ENCODE data around the gene OS9.
A peak's percentile ranks its signal among the peaks of the same experiment; 100 is the strongest.
"Not testable (repeated sequence)": the region's sequence is repeated elsewhere in the genome, so short reads cannot be mapped to it uniquely, and the experiment has no call there.

The OS9 gene, protein sequence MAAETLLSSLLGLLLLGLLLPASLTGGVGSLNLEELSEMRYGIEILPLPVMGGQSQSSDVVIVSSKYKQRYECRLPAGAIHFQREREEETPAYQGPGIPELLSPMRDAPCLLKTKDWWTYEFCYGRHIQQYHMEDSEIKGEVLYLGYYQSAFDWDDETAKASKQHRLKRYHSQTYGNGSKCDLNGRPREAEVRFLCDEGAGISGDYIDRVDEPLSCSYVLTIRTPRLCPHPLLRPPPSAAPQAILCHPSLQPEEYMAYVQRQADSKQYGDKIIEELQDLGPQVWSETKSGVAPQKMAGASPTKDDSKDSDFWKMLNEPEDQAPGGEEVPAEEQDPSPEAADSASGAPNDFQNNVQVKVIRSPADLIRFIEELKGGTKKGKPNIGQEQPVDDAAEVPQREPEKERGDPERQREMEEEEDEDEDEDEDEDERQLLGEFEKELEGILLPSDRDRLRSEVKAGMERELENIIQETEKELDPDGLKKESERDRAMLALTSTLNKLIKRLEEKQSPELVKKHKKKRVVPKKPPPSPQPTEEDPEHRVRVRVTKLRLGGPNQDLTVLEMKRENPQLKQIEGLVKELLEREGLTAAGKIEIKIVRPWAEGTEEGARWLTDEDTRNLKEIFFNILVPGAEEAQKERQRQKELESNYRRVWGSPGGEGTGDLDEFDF

DNA sequence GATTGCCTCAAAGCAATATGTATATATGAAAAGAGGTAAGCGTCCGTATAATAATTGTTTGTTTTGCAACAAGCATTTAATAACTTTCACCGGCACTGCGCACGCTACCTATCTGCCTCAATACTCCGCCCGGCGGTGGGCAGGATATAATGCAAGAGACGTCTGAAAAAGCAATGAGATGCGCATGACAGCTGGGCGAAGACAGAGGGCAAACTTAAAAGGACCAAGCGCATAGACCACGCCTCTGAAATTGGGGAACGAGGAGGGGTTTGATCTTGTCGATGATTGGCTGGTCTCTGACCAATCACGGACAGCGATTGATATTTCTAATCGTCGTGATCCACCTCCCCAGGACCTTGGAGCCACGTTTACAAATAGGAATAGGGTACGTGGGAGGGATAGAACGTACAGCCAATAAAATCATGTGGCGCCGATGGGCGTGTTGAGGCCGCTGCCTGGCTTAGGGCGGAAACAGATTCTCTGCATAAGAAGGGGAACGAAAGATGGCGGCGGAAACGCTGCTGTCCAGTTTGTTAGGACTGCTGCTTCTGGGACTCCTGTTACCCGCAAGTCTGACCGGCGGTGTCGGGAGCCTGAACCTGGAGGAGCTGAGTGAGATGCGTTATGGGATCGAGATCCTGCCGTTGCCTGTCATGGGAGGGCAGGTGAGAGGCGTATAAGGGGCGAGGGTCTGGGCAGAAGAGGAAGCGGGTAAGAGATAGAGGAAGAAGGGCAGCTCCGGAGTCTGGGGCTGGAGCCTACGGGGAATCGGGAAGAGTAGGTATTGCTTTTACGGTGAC, at the start of gene OS9:
Gene OS9, plus strand, starts transcription at position 474 of the 800 bp plus-strand sequence. Its CDS starts 30 bp downstream, at position 504.
- DNase-seq: peak; percentile 83 to 87

DNA sequence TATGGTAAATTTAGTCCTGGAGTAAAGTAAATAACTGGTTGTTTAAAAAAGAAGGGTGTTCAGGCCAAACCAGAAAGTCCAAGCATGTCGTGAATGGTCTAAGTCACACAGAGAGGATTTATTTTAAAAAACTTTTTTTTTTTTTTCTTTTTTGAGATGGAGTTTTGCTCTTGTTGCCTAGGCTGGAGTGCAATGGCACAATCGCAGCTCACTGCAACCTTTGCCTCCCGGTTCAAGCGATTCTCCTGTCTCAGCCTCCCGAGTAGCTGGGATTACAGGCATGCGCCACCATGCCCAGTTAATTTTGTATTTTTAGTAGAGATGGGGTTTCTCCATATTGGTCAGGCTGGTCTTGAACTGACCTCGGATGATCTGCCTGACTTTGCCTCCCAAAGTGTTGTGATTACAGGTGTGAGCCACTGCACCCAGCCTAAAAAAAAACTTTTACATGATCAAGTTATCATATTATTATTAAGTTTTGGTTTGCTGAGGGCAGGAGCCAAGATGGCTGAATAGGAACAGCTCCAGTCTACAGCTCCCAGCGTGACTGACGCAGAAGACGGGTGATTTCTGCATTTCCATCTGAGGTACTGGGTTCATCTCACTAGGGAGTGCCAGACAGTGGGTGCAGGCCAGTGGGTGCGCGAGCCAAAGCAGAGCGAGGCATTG, 47.8 kb upstream of the OS9 start:
- DNase-seq: not testable (repeated sequence)

DNA sequence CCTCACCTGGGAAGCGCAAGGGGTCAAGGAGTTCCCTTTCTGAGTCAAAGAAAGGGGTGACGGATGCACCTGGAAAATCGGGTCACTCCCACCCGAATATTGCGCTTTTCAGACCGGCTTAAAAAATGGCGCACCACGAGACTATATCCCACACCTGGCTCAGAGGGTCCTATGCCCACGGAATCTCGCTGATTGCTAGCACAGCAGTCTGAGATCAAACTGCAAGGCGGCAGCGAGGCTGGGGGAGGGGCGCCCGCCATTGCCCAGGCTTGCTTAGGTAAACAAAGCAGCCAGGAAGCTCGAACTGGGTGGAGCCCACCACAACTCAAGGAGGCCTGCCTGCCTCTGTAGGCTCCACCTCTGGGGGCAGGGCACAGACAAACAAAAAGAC, 47.3 kb upstream of the OS9 start:
- not testable (repeated sequence) for DNase-seq

DNA sequence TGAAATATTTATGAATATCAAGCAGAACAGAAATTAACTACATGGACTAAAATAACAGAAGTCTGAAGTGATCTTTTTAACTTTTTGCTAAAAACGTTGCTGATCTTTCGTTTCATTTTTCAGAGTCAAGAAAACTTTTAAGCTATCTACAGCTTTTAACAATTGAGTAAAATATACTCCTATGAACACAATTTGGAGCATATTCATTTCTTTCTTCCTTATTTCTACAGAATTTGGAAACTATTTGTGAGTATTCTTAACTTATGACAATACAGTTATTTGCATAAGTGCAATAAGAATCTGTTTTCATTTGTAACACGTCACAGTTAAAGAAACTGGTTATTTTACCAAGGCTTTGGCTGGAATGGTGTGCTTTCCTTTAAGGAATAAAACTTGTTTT, 39.9 kb upstream of the OS9 start:
- DNase-seq: no peak

DNA sequence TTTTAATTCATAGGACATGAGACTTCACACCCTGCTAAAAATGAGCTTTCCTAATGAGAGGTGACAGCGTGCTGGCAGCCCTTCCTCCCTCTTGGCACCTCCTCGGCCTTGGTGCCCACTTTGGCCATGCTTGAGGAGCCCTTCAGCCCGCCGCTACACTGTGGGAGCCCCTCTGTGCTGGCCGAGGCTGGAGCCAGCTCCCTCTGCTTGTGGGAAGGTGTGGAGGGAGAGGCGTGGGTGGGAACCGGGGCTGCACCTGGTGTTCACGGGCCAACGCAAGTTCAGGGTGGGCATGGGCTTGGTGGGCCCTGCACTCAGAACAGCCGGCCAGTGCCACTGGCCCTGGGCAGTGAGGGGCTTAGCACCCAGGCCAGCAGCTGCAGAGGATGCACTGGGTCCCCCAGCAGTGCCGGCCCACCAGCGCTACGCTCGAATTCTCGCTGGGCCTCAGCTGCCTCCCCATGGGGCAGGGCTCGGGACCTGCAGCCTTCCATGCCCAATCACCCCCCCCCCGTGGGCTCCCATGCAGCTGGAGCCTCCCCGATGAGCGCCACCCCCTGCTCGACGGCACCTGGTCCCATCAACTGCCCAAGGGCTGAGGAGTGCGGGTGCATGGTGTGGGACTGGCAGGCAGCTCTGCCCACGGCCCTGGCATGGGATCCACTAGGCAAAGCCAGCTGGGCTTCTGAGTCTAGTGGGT, 38.2 kb upstream of the OS9 start:
- no peak for DNase-seq

DNA sequence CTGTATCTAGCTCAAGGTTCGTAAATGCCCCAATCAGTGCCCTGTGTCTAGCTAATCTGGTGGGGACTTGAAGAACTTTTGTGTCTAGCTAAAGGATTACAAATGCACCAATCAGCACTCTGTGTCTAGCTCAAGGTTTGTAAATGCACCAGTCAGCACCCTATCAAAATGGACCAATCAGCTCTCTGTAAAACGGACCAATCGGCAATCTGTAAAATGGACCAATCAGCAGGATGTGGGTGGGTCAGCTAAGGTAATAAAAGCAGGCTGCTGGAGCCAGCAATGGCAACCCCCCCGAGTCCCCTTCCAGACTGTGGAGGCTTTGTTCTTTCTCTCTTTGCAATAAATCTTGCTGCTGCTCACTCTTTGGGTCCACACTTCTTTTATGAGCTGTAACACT, 37.5 kb upstream of the OS9 start:
- not testable (repeated sequence) for DNase-seq

DNA sequence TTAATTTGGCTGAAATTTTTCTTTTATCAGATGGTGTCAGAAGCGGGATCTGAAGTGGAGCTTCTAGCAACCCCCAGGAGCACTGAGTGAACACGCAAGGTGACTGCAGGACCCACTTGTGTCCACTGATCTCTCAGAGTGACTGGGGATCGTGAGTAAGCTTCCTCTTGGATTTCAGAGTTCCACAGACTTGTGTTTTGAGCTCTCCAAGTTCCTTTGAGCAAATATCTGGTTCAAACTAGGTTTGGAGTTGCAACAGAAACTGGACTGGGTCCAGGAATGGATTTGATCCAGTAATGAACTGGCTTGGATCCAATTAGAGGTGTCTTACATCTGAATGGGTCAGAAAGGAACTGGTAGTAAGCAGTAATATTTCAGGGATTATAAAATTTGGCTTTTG, 36.2 kb upstream of the OS9 start:
- no peak for DNase-seq

DNA sequence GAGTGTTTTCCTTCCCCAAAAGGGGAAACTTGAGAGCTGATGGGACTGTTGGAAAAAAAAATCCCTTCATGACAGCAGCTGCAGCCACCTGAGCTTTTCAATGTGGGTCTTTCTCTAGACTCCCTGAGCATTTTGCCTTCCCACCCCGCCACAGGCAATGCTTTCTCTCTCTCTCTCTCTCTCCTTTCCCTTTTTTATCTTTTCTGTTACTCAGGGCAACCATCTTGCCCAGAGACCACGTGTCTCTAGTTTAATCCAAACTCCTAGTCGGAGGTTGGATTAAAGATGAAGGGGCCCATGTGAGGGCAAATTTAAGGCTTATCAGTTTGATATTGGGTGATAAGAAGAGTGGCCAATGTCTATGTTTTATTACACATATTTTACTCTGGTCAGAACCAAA, 35.0 kb upstream of the OS9 start:
- DNase-seq: no peak

DNA sequence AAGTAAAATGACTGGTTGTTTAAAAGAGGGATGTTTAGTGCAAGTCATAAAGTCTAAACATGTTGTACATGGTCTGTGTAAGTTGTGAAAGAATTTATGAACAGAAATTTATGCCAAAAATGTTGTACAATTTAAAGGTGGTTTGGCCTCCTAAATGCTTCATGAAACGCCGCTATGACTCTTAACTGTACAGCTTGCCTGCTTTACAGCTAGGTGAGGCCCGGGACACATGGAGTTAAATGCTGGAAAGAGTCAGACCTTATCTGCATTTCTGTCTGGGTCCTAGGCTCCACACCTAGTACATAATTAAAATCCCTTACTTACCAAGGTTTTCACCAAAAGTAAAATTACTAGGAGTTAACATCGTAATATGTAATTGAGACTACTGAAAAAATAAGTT, 32.6 kb upstream of the OS9 start:
- no peak for DNase-seq

DNA sequence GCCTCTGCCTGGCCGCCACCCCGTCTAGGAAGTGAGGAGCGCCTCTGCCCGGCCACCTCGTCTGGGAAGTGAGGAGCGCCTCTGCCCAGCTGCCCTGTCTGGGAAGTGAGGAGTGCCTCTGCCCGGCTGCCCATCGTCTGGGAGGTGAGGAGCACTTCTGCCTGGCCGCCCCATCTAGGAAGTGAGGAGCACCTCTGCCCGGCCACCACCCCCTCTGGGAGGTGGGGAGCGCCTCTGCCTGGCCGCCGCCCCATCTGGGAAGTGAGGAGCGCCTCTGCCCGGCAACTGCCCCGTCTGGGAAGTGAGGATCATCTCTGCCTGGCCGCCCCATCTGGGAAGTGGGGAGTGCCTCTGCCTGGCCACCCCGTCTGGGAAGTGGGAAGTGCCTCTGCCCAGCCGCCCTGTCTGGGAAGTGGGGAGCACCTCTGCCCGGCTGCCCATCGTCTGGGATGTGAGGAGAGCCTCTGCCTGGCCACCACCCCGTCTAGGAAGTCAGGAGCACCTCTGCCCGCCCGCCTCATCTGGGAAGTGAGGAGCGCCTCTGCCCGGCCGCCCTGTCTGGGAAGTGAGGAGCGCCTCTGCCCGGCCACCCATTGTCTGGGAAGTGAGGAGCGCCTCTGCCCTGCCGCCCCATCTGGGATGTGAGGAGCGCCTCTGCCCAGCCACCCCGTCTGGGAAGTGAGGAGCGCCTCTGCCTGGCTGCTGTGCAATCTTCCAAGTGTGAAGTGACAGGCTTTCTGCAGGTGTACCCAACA, 28.7 kb upstream of the OS9 start:
- DNase-seq: not testable (repeated sequence)

DNA sequence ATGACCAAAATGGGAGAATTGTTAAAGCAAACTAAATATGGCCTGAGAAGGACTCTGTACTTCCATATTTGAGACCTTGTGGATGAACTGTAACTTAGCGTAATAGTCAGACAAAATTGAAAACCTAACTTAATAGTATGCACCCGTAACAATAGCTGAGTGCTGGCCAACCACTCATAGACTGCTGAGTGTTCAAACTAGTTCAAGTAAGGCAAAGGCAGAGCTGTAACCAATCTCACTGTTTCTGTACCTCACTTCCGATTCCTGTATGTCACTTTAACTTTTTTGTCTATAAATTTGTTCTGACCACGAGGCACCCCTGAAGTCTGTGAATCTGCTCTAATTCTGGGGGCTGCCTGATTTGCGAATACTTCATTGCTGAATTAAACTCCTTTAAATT, 27.0 kb upstream of the OS9 start:
- no peak for DNase-seq

DNA sequence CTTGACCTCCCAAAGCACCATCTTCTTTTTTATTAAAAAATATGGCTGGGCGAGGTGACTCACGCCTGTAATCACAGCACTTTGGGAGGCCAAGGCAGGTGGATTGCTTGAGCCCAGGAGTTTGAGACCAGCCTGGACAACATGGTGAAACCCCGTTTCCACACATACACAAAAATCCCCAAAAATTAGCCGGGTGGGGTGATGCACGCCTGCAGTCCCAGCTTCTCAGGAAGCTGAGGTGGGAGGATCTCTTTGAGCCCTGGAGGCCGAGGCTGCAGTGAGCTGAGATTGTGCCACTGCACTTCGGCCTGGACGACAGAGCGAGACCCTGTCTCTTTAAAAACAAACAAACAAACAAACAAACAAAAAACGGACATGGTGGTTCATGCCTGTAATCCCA, 24.2 kb upstream of the OS9 start:
- DNase-seq: not testable (repeated sequence)

DNA sequence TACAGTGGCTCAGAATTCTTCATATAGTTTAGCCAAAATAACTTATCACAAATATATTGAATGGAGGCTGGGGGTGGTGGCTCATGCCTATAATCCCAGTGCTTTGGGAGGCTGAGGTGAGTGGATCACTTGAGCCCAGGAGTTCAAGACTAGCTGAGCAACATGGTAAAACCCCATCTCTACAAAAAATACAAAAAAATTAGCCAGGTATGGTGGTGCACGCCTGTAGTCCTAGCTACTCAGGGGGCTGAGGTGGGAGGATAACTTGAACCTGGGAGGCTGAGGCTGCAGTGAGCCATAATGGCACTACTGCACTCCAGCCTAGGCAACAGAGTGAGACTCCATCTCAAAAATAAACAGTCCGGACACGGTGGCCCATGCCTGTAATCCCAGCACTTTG, 22.1 kb upstream of the OS9 start:
- not testable (repeated sequence) for DNase-seq

DNA sequence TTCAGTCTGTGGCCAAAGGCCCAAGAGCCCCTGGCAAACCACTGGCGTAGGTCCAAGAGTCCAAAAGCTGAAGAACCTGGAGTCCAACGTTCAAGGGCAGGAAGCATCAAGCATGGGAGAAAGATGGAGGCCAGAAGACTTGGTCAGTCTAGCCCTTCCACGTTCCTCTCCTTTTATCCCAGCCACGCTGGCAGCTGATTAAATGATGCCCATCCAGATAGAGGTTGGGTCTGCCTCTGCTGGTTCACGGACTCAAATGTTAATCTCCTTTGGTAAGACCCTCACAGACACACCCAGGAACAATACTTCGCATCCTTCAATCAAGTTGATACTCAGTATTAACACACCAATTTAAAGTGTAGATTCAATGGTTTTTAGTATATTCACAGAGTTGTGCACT, 21.1 kb upstream of the OS9 start:
- DNase-seq: no peak

DNA sequence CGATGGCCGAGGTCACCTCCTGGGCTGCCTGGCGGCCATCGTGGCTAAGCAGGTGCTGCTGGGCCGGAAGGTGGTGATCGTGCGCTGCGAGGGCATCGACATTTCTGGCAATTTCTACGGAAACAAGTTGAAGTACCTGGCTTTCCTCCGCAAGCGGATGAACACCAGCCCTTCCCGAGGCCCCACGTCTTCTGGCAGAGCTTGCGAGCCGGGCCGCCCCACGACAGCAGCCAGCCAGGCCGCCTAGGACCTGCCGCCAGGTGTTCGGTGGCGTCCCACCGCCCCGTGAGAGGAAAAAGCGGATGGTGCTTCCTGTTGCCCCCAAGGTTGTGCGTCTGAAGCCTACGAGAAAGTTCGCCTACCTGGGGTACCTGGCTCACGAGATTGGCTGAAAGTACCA, 19.2 kb upstream of the OS9 start:
- no peak for DNase-seq

DNA sequence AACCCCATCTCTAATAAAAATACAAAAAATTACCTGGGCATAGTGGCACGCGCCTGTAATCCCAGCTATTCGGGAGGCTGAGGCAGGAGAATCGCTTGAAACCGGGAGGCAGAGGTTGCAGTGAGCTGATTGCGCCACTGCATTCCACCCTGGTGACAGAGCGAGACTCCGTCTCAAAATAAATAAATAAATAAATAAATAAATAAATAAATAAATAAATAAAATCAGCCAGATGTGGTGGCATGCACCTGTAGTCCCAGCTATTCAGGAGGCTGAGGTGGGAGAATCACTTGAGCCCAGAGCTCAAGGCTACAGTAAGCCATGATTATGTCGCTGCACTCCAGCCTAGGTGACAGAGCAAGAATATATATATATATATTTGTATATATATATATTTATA, 16.0 kb upstream of the OS9 start:
- DNase-seq: not testable (repeated sequence)

DNA sequence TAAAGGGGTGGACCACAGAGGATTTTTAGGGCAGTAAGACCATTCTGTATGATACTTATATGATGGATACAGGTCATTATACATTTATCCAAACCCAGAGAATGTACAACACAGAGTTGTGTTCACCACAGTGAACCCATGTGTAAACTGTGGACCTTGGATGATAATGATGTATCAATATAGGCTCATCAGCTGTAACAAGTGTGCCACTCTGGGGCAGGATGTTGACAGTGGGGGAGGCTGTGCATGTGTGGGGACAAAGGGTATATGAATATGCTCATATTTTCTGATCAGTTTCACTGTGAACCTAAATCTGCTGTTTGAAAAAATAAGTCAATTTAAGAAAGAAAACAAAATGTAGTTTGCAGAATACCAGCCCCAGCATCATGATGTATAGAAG, 14.2 kb upstream of the OS9 start:
- no peak for DNase-seq

DNA sequence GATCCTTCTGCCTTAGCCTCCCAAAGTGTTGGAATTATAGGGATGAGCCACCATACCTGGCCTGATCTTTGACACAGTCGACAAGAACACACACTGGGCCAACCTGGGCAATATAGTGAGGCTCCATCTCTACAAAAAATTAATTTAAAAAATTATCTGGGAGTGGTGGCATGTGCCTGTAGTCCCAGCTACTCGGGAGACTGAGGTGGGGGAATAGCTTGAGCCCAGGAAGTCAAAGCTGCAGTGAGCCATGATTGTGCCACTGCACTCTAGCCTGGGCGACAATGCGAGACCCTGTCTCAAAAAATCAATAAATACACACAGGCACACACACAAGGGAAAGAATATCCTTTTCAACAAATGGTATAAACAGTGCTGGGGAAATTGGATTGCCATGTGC, 6.1 kb upstream of the OS9 start:
- no peak for DNase-seq

DNA sequence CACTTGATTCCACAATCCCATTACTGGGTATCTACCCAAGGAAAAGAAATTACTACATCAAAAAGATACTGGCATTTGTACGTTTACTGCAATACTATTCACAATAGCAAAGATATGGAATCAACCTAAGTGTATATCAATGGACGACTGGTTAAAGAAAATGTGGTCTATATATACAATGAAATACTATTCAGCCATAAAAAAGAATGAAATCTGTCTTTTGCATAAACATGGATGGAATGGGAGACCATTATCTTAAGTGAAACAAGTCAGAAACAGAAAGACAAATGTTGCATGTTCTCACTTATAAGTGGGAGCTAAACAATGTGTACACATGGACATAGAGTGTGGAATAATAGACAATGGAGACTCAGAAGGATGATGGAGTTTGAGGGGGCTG, 5.0 kb upstream of the OS9 start:
- DNase-seq: no peak

DNA sequence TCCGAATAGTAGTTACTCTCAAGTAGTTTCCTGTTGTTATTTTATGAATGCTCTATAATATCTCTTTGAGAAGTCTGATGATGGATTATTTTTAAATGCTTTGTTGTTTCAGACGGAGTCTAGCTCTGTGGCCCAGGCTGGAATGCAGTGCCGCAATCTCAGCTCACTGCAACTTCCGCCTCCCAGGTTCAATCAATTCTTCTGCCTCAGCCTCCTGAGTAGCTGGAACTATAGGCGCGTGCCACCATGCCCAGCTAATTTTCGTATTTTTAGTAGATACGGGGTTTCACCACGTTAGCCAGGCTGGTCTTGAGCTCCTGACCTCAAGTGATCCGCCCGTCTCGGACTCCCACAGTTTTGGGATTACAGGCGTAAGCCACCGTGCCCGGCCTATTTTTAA, 1.4 kb upstream of the OS9 start:
- DNase-seq: no peak

DNA sequence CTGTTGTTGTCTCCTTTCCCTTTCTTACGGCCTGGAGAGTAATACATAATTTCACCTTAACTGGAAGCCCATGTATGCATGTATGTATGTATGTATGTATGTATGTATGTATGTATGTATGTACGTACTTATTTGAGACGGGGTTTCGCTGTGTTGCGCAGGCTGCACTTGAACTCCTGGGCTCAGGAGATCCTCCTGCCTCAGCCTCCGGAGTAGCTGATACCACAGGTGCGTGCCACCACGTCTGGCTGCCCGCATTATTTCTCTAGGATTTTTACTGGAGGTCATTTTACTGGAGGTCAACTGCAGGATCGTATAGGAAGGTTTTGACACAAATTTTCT, 644 bp upstream of the OS9 start:
- peak; percentile 5 to 8 for DNase-seq

DNA sequence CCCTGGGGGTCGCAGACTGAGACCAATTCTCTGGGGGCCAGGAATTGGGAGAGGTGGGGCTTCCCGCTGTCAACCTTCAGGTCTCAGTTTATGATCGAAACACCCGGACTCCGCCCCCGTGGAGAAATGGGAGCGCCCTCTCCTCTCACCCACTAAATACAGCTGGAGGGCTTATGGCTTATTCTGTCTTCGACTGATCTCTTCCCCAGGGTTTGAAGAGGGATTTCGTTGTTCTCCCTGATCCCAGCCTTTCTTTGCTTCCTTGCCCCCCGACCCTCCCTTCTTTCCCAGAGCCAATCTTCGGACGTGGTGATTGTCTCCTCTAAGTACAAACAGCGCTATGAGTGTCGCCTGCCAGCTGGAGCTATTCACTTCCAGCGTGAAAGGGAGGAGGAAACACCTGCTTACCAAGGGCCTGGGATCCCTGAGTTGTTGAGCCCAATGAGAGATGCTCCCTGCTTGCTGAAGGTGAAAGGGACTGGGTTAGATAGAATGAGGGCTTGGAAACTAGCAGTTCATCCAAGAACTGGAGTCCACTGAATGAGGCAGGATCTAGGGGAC, 607 bp downstream of the OS9 start:
- DNase-seq: no peak
